Stimulated activated CD4-positive, alpha-beta T cell treated with anti-CD3 and anti-CD28 coated beads, Interleukin-4, amount 100 ng/mL, for 24 hours (primary cell): Measurements from ENCODE around the gene GOLGA8M.
"Not testable (repeated sequence)": the region's sequence is repeated elsewhere in the genome, so short reads cannot be mapped to it uniquely, and the experiment has no call there.

ENCODE experiments used
- DNase-seq: peaks from one replicate; pipeline ENCODE4 v3.0.0-alpha.2; 2020

The GOLGA8M gene

GRCh38 chr15:28660750-28661149, 51.5 kb downstream of the GOLGA8M start:
- DNase-seq = not testable (repeated sequence)

- not testable (repeated sequence) for DNase-seq
Observed at GRCh38 chr15:28656018-28656360, 56.2 kb downstream of the GOLGA8M start.

- not testable (repeated sequence) for DNase-seq
Observed at GRCh38 chr15:28655329-28656017, 56.7 kb downstream of the GOLGA8M start.

- DNase-seq = not testable (repeated sequence)
Observed at GRCh38 chr15:28654194-28654593, 58.0 kb downstream of the GOLGA8M start.

- not testable (repeated sequence) for DNase-seq
Observed at GRCh38 chr15:28652538-28652937, 59.7 kb downstream of the GOLGA8M start.
